Retina (tissue), 1 donor: ENCODE results near the gene DDIT3.

ENCODE experiments used
- DNase-seq: peaks from one replicate; pipeline ENCODE4 v3.0.0-alpha.2; 2016

The DDIT3 gene

DNA sequence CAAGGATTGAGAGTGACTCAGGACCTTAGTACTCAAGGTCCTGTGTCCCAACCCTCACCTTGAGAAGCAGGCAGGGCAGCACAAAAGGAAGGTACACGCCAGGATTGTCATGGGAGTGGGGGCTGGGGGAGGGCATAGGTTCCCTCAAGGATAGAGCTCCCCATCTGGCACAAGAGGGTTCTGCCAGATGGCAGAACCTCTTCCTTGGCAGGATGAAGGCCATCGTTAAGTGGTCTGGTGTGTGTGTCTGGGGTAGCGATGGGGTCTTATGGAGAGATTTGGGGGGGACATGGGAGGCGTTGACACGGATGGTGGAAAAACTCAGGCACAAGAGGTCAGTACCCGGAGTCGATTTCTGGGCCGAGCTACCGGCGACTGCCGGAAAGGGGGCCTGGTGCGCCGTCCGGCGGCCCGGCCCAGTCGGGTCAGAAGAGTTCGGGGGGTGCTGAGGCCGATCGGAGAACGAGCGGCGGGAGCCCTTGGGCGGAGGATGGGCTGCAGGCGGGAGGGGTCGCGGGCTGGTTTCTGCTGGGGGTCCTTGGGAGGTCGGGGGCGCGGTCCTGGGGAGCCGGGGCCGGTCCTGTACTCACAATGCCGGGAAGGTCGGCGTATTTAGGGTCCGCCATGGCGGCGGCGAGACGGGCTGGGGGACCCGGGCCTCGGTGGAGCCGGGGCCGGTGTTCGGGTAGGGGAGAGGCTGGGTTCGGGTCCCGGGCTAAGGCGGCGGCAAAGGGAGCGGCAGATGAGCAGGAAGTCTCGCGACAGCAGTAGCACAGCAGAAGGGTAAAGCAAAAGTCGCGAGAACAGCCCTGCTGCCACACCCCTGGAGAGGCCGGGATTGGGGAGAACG lies 26.3 kb upstream of the DDIT3 start, which contains the start of gene DCTN2:
Gene DCTN2, minus strand, starts transcription at position 755 of the 850 bp plus-strand sequence. Its CDS starts 129 bp downstream, at position 626.
- peak; percentile 94 for DNase-seq

DNA sequence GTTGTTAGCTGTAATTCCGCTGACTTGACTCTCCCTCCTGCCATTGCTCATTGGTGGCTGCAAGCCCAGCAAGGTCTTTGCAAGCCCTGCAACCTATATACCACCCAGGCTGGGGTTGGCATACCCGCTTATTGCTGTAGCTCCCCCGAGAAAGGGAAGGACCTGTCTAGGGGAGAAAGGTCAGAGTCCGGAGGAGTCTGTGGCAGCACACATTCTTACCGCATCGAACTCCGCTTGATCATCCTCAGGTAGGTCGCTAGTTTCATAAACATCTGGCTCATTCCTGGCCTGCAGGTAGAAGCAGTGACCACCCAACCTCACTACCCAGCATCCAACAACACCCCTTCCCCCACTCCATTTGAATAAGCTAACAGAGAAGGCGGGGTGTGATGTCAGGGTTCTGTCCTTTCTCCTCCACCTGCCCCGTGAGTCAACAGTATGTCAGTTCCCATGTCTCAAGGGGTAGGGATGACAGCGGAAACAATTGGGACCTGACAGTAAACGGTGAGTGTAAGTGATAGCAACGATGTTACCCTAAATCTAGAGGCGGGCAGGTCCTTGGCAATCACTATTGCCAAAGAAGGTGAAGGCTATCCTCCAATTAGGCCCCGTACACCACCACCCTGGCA lies 25.6 kb upstream of the DDIT3 start:
- no peak for DNase-seq

DNA sequence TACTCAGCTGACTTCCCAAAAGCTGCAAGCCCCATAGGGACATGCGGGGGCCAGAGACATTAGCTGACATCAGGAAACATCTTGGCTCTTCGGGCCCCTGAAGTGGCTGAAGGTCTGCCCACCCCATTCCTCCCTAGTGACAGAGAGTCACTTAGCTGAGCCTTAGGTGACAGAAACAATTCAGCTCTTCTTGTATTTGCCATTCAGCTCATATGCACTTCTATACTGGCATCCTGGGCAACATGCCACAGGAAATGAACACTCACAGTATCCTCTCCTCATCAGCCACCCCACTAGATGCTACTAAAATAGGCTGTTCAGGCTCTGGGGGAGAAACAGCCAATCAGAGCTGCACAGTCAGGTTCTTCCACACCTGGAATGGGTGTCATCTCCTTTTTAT lies 23.3 kb upstream of the DDIT3 start:
- no peak for DNase-seq

DNA sequence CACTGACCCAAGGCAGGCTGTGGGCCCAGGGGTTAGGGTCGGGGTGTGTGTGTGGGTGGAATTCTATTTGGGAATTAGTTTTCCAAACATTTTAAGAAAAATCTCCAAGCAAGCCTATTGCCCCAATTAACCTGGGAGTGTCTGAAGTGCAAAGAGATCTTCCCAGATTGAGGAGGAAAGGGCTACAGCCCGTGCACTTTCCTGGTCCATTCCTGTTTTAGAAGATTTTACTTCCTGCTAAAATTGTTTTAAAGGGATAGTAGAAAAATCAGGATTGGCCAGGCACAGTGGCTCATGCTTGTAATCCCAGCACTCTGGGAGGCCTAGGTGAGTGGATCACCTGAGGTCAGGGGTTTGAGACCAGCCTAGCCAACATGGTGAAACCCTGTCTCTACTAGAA lies 21.4 kb upstream of the DDIT3 start:
- no peak for DNase-seq

DNA sequence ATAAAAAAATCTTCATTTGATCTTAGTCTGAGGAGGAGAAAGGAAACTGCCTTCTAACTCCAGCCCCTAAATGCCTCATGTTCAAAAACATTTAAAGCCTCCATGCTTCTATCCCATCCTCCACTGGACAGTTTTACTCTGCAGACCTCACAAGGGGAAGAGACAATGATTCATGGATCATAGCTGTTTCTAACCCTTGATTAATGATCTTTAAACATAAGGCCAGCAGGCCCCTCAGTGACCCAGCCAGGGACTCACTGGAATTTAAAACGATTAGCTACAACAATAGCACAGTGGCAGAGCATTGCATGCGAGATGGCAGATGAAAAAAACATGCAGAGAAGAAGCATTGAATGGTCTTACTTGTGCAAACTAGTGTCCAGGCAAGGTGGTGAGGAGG lies 20.7 kb upstream of the DDIT3 start:
- no peak for DNase-seq

DNA sequence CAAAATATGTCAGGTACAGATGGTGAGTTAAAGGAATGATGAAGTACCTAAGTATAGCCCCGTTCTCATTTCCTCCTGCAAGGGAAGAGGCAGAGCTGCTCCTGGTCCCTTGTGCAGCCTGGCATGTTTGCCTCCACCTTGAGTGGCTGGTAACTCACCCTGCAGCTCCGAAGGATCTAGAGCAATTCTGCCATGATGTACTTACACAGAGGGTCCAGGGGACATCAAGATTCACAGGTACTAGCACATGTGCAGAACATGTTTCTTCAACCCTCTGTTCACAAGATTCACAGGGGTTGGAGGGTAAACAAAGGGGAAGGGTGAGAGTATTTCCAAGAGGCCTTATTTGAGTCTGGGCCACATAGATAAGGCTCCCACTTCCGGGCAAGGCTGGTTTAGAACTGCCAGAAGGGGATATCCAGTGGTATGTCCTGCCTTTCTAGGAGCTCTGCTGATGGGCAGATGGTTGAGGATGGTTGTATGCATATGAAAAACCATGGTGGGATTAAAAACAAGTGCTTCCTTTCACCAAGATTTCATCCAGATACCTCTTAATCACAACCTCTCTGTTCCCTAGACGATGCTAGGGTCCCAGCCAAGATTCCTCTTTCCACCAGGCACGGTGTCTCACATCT lies 18.9 kb upstream of the DDIT3 start:
- DNase-seq: no peak

DNA sequence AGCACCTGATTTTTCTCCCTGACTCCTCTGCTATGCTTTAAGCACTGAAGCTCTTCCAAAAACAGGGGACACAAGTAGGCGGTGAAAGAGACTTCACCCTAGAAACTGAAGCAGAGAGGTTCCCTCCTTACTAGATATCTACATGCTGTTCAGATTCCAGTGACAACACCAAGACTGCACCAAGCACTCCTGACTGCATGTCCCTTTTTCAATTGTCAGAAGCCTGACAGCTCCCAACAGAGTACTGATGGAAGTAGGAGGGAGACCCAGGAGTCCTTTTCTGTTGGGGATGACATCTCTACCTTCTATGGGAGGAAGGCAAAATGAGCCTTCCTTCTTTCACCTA lies 16.3 kb upstream of the DDIT3 start:
- no peak for DNase-seq

DNA sequence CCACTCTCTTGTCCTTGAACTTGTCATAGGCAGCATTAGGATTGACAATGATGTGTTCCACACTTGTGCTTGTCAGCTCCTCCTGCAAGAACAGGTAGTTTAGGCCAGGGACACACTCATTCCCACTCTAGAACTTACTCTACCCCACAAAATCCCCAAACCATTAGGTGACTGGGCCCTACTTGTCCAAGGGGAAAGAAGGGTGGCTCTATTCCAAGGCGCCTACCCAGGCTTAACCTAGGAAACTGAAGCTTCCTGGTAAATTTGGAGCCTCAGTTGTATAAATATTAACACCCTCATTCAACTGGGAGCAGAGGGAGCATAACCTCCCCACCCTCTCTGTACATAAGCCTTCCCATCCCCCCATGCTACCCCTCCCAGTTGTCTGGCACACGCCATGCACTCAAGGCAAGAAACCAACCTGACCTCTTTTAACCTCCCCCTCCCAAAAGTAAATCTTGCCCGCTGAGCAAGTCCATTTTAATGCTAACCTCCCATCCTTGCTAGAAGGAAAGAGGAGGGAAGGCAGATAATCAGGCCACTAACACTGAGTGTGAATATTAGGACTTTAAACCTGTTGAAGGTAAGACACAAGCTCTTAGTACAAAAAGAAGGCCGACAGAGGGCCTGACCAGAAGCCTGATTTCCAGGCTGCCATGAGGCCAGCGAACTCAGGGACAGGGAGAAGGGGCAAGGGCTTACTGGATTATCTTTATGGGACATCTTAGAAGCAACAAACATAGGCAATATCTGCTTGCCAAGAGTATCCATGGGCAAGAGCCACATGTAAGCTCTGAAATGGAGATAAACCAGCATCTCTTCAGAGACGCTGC lies 15.7 kb upstream of the DDIT3 start:
- no peak for DNase-seq

DNA sequence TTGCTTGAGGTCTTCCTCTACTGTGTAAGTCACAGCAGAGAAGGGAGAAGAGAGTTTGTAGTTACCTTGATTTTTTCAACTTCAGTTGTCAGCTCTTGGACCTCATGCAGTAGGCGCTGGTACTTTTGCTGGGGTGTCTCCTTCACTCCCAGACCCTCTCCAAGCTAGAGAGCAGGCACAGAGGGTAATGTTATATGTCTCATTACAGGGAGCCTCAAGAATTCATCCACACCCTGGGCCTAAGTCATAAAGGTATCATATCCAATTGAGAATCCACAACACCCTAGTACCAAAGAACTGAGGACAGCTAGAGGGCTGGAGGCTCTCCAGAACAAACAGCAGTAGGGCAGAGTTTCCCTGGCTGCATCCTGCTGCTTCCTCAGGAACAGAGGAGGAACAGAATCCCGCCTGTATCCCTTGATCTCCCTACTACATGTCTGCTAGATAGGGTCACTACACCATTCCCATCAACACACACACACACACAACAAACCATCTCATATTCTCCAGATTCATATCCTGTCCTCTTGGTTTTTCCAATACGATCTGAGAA lies 14.8 kb upstream of the DDIT3 start:
- no peak for DNase-seq

DNA sequence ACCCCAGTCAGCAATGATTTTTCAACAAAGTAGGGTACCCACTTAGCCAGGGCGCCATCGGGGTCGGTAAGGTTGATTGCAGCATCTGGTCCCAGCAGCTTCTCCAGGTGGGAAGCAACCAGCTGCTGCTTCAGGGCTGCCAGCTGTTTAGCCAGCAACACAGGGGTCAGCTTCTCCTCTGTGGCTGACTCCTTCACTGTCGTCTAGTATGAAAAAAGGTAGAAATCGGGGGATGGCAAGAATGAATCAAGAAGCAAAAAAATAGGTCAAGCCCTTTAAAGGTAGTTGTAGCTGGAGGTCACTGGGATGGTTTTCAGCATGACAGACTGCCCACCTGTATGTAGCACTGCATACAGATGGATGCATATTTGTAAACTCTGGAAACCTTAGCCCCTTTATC lies 13.9 kb upstream of the DDIT3 start:
- DNase-seq: no peak

DNA sequence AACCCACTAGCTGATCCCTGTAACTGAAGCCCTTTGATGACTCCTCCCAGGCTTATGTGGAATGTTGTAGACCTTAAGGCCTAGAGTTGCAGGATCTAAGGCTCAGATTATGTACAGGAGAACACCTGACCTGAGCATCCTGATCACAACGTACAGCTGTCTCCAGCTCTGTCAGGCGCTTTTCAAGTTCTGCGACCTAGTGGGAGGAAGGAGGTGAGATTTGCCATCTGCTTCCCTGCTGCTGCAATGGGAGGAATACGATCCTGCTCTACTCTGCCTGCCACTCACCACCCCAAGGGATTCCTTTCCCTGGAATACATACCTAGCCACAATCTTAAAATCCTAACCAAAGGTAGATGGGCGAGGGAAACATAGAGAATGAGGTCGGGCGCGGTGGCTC lies 12.8 kb upstream of the DDIT3 start:
- DNase-seq: no peak

DNA sequence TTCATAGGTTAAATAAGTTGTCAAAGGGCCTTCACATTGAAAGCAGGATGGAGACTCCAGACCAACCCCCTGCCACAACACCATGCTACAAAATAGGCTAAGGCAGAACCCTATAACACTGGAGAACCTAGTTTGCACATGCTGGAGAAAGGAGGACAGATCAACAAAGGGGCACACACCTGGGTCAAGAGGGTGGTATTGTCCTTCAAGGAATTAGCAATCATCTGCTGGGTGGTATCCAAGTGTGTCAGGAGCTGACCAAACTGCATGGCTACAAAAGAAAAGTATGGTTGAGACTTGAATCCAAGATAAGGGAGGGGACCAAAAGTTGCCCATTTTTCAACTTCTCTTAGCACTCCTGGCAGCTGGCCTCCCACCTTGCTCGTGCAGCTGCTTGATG lies 11.5 kb upstream of the DDIT3 start:
- DNase-seq: no peak

DNA sequence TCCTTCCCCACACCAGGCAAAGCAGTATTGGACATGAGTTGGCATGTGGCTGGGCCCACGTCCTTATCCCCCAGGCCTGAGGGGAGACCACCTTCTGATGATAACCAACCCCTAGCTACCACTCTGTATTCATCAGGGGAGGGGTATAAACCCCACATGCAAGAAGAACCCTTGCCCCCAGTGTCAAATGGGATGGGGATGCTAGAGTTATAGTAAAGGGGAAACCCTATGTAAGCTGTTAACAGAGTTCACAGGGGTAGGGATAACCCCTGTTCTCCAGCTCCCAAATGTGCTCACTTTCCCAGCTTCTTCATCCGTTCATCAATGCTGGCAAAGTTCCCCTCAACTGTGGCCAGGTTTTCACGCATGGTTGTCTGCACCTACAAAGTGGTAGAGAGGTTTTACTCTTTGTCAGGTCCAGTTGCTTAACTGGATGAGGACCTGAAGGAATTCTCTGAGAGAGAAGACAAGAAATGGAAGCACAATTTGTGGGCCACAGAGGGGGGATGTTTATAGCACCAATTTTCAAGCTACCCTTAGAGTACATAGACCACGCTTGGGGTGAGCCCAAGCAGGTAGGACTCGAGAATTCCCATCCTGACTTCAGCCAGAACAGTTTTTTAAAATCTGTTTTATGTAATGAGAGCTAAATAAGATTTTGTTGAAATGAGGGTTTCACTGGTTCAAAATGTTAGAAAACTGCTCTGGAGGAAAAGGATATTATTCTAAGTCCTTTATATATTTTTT lies 10.3 kb upstream of the DDIT3 start:
- DNase-seq: no peak

DNA sequence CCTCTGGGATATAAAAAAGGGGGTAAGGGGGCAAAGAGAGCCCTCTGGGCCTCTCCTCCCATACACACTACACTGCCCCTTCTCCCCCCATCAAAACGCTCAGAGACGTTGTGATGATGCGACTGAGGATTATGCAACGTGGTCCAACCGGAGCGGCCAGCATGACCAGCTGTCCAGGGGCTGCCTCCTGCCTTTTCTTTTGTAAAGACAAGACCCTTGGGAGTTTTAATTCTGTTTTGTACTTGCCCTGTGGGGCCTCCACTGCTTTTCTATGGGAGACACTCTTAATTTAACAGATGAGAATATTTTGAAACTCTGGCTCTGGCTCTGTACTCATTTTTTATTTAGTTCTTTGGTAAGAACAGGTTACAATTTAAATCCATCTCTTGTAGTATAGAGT lies 9.5 kb upstream of the DDIT3 start:
- no peak for DNase-seq

DNA sequence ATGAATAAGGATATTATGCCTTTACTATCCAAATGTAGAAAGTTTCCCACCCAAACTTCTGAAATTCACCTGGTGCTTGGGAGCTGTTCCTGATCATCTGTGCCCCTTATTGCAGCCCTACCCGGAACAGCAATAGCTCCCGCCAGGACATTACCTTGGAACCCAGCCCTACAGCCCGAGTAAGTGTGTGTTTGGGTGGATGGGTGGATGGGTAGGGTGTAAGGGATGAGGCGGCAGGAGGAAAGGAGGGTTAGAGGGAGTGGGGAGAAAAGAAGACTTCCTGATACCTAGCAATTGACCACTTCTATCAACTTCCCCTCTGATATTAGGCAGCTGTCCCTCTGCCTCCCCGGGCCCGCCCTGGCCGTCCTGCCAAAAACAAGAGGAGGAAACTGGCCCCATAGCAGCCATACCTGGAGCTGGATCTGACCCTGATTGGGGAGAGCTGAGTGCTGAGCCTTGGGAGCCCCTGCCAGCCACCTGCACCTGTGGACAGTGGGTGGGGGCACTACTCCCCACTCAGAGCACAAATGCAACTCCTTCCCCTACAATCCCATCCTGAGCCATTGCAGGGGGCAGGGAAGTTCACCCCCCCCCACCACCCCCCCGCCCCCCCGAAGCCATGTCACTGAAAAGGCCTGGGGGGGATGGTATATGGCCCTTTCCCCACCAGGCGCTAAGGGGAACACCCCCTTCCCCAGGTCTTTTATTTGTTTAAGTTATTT lies 8.7 kb upstream of the DDIT3 start:
- no peak for DNase-seq

DNA sequence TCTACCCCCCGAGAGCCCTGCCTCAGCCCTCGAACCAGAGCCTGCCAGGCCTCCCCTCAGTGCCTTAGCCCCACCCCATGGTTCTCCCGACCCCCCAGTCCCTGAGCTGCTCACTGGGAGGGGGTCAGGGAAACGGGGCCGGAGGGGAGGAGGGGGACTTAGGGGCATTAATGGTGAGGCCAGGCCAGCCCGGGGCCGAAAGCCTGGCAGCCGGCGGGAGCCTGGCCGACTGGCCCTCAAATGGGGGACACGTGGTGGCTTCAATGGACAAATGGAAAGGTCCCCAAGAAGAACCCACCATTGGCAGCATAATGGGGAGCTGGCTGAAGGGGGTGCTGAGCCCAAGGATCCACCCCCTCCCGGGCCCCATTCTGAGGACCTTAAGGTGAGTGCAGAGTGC lies 7.9 kb upstream of the DDIT3 start:
- no peak for DNase-seq

DNA sequence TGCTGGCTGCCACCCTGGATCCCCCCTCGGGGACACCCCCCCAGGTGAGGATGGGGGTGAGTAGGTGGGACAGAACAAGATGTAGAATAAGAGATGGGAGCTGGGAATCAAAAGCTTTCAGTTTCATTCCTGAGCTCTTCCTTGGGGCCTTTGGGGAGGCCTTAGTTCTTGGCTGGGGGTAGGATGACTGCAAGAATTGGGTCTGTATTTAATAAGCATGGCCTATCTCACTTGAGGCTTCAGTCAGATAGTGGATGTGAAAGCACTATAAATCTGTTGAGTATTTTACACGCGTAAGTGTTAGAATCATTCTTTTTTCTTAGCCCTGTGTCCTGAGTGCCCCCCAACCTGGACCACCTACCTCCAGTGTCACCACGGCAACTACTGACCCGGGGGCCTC lies 6.9 kb upstream of the DDIT3 start:
- no peak for DNase-seq

DNA sequence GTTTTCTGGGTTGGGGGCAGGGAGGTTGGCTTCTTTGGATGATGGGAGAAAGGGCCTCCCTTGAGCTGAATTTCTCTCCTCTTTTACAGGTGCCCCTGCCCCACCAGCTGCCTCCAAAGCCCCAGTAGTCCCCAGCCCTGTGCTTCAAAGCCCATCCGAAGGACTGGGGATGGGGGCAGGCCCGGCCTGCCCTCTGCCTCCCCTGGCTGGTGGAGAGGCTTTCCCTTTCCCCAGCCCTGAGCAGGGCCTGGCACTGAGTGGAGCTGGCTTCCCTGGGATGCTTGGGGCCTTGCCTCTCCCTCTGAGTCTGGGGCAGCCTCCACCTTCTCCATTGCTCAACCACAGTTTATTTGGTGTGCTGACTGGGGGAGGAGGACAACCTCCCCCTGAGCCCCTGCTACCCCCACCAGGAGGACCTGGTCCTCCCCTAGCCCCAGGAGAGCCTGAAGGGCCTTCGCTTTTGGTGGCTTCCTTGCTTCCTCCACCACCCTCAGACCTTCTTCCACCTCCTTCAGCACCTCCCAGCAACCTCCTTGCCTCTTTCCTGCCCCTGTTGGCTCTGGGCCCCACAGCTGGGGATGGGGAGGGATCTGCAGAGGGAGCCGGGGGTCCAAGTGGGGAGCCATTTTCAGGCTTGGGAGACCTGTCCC lies 6.3 kb upstream of the DDIT3 start:
- DNase-seq: no peak

DNA sequence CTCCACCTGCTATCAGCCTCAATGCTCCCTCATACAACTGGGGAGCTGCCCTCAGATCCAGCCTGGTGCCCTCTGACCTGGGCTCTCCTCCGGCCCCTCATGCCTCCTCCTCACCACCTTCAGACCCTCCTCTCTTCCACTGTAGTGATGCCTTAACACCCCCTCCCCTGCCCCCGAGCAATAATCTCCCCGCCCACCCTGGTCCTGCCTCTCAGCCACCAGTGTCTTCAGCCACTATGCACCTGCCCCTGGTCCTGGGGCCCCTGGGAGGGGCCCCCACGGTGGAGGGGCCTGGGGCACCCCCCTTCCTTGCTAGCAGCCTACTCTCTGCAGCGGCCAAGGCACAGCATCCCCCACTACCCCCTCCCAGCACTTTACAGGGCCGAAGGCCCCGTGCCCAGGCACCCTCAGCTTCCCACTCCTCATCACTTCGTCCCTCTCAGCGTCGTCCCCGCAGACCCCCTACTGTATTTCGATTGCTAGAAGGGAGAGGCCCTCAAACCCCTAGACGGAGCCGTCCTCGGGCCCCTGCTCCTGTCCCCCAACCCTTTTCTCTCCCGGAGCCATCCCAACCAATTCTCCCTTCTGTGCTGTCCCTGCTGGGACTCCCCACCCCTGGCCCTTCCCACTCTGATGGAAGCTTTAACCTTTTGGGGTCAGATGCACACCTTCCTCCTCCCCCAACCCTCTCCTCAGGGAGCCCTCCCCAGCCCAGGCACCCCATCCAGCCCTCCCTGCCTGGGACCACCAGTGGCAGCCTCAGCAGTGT lies 5.5 kb upstream of the DDIT3 start:
- no peak for DNase-seq
